ENCODE results near the gene SFXN5. TPM values are rescaled to one million over a fixed set of nuclear protein-coding genes. Genes with fewer than 3 reads are reported as not detected.
A peak's percentile ranks its signal among the peaks of the same experiment; 100 is the strongest.

The SFXN5 gene
- total RNA-seq, 1 experiment from 2014 or later = 6.0 TPM

DNA sequence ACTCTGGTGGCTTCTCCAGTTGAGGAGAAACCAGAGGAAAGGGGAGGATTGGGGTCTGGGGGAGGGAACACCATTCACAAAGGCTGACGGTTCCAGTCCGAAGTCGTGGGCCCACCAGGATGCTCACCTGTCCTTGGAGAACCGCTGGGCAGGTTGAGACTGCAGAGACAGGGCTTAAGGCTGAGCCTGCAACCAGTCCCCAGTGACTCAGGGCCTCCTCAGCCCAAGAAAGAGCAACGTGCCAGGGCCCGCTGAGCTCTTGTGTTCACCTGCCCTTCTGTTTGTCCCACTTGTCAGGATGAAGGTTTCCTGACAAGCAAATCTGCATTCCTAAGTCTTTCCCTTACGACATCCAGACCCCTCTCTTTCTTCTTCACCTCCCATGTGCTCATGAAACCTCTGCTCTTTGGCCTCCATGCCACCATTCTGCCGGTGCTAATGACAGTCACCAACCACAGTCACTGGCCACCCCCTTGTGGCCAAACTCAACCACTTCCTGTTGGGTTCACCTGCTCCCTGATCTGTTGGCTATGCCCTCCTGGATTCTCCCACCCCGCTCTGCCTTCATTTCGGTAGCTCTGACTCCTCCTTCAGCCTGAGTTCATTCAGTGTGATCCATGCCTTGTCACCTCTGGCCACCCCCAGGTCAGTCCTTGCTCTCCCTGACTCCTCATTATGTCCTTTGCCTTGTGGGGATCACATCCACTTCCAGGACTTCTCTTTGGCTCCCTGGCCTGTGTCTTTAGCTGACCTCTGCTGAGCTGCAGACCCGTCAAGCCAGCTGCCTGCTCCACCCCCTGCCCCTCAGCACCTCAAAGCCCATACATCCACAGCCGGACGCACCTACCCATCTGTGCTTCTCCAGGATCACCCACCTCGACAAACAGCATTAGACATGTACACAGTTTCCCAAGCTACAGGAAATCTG is 136.6 kb downstream of the SFXN5 start:
- ChIA-PET CTCF (interaction anchor here (0.8 to 1.1 kb wide), 3 partner anchors 8 to 39 kb away, joined by 3 read pairs; no protein-coding TSS in a partner anchor), POLR2A (interaction anchor here (1.3 kb wide), 1 partner anchor 8 kb away, joined by 3 read pairs; no protein-coding TSS in a partner anchor)
- DNase-seq (ENCODE audit: unreplicated experiment) = peak; percentile 57
- TF ChIP-seq, protein P1, sequence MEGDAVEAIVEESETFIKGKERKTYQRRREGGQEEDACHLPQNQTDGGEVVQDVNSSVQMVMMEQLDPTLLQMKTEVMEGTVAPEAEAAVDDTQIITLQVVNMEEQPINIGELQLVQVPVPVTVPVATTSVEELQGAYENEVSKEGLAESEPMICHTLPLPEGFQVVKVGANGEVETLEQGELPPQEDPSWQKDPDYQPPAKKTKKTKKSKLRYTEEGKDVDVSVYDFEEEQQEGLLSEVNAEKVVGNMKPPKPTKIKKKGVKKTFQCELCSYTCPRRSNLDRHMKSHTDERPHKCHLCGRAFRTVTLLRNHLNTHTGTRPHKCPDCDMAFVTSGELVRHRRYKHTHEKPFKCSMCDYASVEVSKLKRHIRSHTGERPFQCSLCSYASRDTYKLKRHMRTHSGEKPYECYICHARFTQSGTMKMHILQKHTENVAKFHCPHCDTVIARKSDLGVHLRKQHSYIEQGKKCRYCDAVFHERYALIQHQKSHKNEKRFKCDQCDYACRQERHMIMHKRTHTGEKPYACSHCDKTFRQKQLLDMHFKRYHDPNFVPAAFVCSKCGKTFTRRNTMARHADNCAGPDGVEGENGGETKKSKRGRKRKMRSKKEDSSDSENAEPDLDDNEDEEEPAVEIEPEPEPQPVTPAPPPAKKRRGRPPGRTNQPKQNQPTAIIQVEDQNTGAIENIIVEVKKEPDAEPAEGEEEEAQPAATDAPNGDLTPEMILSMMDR (IDR thresholded peaks at IDR 0.05; ENCODE audit: unreplicated experiment) = peak; percentile 43
- Mint-ChIP-seq H3K9me3 (ENCODE audit: unreplicated experiment) (no peaks in the 10 kb centered on the region), H3K4me1 (ENCODE audit: insufficient read depth, unreplicated experiment) (no peaks in the 10 kb centered on the region), H3K27ac (ENCODE audit: low read depth, unreplicated experiment) (no peak overlapping the region), H3K4me3 (ENCODE audit: unreplicated experiment) (no peak overlapping the region), H3K36me3 (ENCODE audit: insufficient read depth, unreplicated experiment) (no peaks in the 10 kb centered on the region), H3K27me3 (ENCODE audit: insufficient read depth, unreplicated experiment) (no peaks in the 10 kb centered on the region)
- intact Hi-C loops (cut with micrococcal nuclease) = loop anchor here (1.0 kb wide), 1 partner anchor 43 kb away; no protein-coding TSS in a partner anchor
- no TSS peak for BruUV-seq (replicated peaks)

DNA sequence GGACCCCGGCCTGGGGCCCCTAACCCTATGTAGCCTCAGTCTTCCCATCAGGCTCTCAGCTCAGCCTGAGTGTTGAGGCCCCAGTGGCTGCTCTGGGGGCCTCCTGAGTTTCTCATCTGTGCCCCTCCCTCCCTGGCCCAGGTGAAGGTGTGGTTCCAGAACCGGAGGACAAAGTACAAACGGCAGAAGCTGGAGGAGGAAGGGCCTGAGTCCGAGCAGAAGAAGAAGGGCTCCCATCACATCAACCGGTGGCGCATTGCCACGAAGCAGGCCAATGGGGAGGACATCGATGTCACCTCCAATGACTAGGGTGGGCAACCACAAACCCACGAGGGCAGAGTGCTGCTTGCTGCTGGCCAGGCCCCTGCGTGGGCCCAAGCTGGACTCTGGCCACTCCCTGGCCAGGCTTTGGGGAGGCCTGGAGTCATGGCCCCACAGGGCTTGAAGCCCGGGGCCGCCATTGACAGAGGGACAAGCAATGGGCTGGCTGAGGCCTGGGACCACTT is 137.8 kb downstream of the SFXN5 start:
- no peaks in the 10 kb centered on the region for H3K27me3 Mint-ChIP-seq (ENCODE audit: insufficient read depth, unreplicated experiment)
- no peaks in the 10 kb centered on the region for H3K9me3 Mint-ChIP-seq (ENCODE audit: unreplicated experiment)
- ChIA-PET POLR2A (no interaction called here), CTCF (no interaction called here)
- no peak overlapping the region for H3K27ac Mint-ChIP-seq (ENCODE audit: low read depth, unreplicated experiment)
- no peaks in the 10 kb centered on the region for H3K36me3 Mint-ChIP-seq (ENCODE audit: insufficient read depth, unreplicated experiment)
- no peaks in the 10 kb centered on the region for H3K4me1 Mint-ChIP-seq (ENCODE audit: insufficient read depth, unreplicated experiment)
- intact Hi-C loops (cut with micrococcal nuclease) = no loop called here
- no peak overlapping the region for H3K4me3 Mint-ChIP-seq (ENCODE audit: unreplicated experiment)
- BruUV-seq (replicated peaks) = no TSS peak
- TF ChIP-seq, protein P1 (IDR thresholded peaks at IDR 0.05; ENCODE audit: unreplicated experiment) = no peak
- no peak for DNase-seq (ENCODE audit: unreplicated experiment)

DNA sequence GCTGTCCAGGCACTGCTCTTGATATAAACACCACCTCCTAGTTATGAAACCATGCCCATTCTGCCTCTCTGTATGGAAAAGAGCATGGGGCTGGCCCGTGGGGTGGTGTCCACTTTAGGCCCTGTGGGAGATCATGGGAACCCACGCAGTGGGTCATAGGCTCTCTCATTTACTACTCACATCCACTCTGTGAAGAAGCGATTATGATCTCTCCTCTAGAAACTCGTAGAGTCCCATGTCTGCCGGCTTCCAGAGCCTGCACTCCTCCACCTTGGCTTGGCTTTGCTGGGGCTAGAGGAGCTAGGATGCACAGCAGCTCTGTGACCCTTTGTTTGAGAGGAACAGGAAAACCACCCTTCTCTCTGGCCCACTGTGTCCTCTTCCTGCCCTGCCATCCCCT is 138.3 kb downstream of the SFXN5 start:
- H3K9me3 Mint-ChIP-seq (ENCODE audit: unreplicated experiment) = no peaks in the 10 kb centered on the region
- TF ChIP-seq, protein P1 (IDR thresholded peaks at IDR 0.05; ENCODE audit: unreplicated experiment) = no peak
- no peak overlapping the region for H3K4me3 Mint-ChIP-seq (ENCODE audit: unreplicated experiment)
- no TSS peak for BruUV-seq (replicated peaks)
- CTCF ChIA-PET = interaction anchor here (0.6 to 1.3 kb wide), 3 partner anchors 47 to 278 kb away, joined by 3 to 5 read pairs (median 4); no protein-coding TSS in a partner anchor
- POLR2A ChIA-PET = no interaction called here
- intact Hi-C loops (cut with micrococcal nuclease) = no loop called here
- H3K4me1 Mint-ChIP-seq (ENCODE audit: insufficient read depth, unreplicated experiment) = no peaks in the 10 kb centered on the region
- H3K36me3 Mint-ChIP-seq (ENCODE audit: insufficient read depth, unreplicated experiment) = no peaks in the 10 kb centered on the region
- DNase-seq (ENCODE audit: unreplicated experiment) = no peak
- H3K27me3 Mint-ChIP-seq (ENCODE audit: insufficient read depth, unreplicated experiment) = no peaks in the 10 kb centered on the region
- no peak overlapping the region for H3K27ac Mint-ChIP-seq (ENCODE audit: low read depth, unreplicated experiment)

DNA sequence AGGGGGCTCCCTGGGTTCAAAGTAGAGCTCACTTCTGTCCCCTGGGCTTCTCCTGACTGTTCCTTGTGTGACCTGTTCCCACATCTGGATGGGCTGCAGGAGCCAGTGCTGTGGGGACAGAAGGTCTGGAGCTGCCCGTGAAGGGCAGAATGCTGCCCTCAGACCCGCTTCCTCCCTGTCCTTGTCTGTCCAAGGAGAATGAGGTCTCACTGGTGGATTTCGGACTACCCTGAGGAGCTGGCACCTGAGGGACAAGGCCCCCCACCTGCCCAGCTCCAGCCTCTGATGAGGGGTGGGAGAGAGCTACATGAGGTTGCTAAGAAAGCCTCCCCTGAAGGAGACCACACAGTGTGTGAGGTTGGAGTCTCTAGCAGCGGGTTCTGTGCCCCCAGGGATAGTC is 138.7 kb downstream of the SFXN5 start:
- intact Hi-C loops (cut with micrococcal nuclease) = no loop called here
- no peak overlapping the region for H3K27ac Mint-ChIP-seq (ENCODE audit: low read depth, unreplicated experiment)
- BruUV-seq (replicated peaks) = no TSS peak
- no peak overlapping the region for H3K4me3 Mint-ChIP-seq (ENCODE audit: unreplicated experiment)
- TF ChIP-seq, protein P1 (IDR thresholded peaks at IDR 0.05; ENCODE audit: unreplicated experiment) = no peak
- ChIA-PET CTCF (interaction anchor here (0.6 to 1.3 kb wide), 3 partner anchors 46 to 278 kb away, joined by 3 to 5 read pairs (median 4); no protein-coding TSS in a partner anchor), POLR2A (no interaction called here)
- H3K4me1 Mint-ChIP-seq (ENCODE audit: insufficient read depth, unreplicated experiment) = no peaks in the 10 kb centered on the region
- H3K27me3 Mint-ChIP-seq (ENCODE audit: insufficient read depth, unreplicated experiment) = no peaks in the 10 kb centered on the region
- DNase-seq (ENCODE audit: unreplicated experiment) = no peak
- H3K9me3 Mint-ChIP-seq (ENCODE audit: unreplicated experiment) = no peaks in the 10 kb centered on the region
- H3K36me3 Mint-ChIP-seq (ENCODE audit: insufficient read depth, unreplicated experiment) = no peaks in the 10 kb centered on the region

Data from MCF 10A (cell line).